GM18505 (cell line): ENCODE data around the gene TFR2.
"Not testable (repeated sequence)": the region's sequence is repeated elsewhere in the genome, so short reads cannot be mapped to it uniquely, and the experiment has no call there.

Experiments
- ATAC-seq: cut with Tn5 transposase; IDR thresholded peaks from one replicate; pipeline ENCODE4 v1.9.1; 2021; ENCODE audit not compliant: unreplicated experiment
- POLR2A ChIP-seq: IDR thresholded peaks from 4 replicates; pipeline ENCODE4 v1.6.1; 2011; ENCODE audit warnings: borderline replicate concordance; ENCODE audit not compliant: insufficient read depth, insufficient read length; ENCODE audit errors: extremely low read depth

Gene TFR2

DNA sequence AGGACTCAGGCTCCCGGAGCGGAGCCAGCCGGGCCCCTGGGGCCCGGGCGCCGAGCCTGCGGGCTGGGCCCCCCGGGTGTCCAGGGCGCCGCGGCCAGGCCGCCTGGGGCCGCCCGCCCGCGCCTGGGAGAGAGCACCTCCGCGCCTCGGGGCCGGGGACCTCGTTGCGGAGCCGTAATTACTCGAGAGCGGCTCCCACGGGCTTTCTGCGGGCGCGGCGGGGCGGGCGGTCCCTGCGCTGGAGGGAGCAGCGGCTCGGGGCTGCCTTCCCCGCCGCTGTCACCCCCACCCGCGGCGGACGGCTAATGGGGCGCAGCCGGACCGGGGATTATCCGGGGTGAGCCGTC, 33.7 kb upstream of the TFR2 start:
- TF ChIP-seq POLR2A = no peak
- ATAC-seq = no peak

GRCh38 chr7:100674411-100675104, 33.2 kb upstream of the TFR2 start:
- ATAC-seq = no peak
- TF ChIP-seq POLR2A = no peak

DNA sequence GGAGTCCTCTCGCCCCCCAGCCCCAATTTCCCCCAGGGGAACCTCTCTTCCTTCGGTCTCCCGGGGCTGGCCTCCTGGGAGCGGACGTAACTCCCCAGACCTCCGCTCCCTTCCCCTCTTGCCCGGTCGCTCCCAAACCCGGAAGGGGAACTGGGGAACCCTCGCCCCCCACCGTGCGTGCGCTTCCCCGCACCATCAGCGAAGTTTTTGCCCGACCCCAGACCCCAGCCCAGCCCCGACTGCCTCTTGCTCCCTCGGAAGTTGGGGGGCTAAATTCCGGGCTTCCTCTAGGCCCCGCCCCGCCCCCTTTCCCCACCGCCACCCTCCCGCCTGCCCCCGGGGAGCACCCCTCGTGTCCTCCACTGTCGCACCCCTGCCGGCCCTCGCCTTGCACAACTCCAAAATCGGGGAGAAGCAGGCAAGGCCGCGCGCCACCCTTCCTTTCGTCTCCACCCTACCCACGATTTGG, 32.6 kb upstream of the TFR2 start:
- no peak for ATAC-seq
- no peak for TF ChIP-seq POLR2A

DNA sequence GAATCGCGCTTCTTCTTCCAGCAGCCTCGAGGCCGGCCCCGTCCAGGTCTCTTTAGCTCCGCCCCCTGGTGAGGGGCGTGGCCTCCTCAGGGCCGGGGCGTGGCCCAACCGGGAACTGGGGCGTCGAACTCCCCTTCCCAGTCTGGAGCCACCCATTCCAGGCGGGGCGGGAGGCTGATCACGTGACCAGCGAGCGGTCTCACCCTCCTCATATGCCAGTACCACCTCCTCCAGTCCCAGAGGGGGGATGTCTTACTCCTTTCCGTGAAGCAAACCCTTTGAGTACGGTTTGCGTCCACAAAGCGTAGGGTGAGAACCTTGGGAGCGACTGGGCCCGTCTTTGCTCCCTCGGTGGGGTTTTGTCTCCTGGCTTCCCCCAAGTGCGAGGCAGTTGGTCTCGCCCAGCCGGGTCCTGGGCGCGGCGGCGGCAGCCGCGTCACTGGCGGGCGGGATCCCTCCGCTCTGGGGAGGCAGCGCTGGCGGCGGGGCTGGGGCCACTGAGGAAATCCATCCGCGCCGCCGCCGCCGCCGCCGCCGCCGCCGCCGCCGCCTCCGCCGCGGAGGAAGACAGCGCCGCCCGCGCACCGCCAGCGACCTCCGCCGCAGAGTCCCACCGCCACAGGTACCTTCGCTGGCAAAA, 32.1 kb upstream of the TFR2 start, which contains the start of gene GNB2:
GNB2 (plus strand) TSS at position 439 of the 640 bp plus-strand sequence. CDS start 2,526 bp downstream, outside the sequence.
- peak; percentile 49 for TF ChIP-seq POLR2A
- ATAC-seq = peak; percentile 48

GRCh38 chr7:100671353-100672327, 30.3 kb upstream of the TFR2 start:
- no peak for ATAC-seq
- no peak for TF ChIP-seq POLR2A

DNA sequence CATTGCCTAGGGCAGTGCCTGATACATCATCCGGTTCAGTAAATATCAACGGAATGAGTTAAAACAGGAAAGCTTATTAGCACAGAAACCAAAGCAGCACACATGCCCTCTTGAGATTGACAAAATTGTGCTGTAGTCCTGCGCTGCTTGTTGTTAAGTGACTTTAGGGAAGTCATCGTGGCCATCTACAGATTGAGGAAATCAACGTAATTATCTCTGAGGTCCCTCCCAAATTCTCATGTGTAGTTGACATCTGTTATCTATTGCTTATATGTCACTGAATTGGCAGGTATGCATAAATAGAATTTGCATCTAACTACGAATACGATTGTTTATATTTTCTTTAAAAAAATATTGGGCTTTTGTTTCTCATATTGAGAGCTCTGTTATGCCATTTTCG, 28.7 kb upstream of the TFR2 start:
- ATAC-seq = no peak
- TF ChIP-seq POLR2A = no peak

DNA sequence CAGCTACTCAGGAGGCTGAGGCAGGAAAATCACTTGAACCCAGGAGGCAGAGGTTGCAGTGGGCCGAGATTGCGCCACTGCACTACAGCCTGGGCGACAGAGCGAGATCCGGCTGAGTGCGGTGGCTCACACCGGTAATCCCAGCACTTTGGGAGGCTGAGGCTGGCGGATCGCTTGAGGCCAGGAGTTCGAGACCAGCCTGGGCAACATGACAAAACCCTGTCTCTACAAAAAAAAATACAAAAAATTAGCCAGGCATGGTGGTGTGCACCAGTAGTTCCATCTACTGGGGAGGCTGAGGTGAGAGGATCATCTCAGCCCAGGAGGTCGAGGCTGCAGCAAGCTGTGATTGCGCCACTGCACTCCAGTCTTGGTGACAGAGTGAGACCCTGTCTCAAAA, 27.8 kb upstream of the TFR2 start:
- ATAC-seq = not testable (repeated sequence)

GRCh38 chr7:100668069-100668449, 26.7 kb upstream of the TFR2 start:
- ATAC-seq = no peak
- no peak for TF ChIP-seq POLR2A

DNA sequence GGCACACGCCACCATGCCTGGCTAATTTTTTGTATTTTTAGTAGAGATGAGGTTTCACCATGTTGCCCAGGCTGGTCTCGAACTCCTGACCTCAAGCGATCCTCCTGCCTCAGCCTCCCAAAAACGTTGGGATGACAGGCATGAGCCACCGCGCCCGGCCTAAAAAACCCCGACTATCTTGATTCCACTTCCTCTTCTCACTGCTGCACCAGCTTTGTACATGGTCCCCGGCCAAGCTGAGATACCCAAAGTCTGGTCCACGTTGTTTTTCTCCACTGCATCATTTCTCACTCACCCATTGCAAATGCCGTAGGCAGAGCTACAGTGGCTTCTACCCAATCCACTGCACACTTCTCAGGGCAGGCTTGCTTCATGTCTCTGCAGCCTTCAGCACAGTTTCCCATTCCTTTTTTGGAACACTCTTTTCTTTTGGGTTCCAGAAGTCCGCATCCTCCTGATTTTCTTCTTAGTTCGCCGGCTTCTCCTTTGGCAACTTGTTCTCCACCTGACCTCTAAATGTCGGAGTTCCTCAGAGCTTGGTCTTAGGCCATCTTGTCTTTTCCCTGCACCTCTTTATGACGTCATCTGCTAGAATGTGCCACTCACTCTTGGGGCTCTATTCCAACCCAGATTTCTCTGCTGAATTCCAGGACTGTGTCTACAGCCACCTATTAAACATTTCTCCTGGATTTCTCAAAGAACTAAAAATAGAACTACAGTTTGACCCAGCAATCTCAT, 26.1 kb upstream of the TFR2 start:
- TF ChIP-seq POLR2A = no peak
- ATAC-seq = no peak

DNA sequence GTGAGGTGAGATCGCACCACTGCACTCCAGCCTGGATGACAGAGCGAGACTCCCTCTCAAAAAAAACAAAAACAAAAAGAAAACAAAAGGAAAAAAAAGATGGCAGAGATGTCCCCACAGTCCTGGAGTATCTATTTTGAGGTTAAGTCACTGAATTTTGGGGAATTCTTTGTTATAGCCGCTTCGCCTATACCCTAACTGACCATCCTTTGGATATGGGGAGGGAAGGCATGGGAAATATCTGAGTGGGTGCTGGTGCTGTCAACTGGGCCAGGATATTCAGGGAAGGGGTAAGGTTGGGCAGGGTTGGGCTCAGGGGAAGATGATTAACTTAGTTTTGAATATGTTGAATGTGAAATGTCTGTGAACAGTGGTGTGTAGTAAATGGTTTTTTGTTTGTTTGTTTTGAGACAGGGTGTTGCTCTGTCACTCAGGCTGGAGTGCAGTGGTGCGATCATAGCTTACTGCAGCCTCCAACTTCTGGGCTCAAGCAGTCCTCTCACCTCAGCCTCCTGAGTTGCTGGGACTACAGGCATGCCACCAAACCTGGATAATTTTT, 23.9 kb upstream of the TFR2 start:
- no peak for TF ChIP-seq POLR2A
- ATAC-seq = no peak

DNA sequence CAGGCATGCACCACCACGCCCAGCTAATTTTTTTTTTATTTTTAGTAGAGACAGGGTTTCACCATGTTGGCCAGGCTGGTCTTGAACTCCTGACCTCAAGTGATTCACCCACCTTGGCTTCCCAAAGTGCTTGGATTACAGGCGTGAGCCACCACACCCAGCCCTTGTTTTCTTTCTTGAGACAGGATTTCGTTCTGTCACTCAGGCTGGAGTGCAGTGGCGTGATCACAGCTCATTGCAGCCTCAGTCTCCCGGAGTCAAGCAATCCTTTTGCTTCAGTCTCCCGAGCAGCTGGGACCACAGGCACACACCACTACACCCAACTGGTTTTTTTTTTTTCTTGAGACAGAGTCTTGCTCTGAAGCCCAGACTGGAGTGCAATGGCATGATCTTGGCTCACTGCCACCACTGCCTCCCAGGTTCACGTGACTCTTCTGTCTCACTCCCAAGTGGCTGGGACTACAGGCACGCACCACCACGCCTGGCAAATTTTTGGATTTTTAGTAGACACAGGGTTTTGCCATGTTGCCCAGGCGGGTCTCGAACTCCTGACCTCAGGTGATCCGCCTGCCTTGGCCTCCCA, 20.9 kb upstream of the TFR2 start:
- not testable (repeated sequence) for ATAC-seq

DNA sequence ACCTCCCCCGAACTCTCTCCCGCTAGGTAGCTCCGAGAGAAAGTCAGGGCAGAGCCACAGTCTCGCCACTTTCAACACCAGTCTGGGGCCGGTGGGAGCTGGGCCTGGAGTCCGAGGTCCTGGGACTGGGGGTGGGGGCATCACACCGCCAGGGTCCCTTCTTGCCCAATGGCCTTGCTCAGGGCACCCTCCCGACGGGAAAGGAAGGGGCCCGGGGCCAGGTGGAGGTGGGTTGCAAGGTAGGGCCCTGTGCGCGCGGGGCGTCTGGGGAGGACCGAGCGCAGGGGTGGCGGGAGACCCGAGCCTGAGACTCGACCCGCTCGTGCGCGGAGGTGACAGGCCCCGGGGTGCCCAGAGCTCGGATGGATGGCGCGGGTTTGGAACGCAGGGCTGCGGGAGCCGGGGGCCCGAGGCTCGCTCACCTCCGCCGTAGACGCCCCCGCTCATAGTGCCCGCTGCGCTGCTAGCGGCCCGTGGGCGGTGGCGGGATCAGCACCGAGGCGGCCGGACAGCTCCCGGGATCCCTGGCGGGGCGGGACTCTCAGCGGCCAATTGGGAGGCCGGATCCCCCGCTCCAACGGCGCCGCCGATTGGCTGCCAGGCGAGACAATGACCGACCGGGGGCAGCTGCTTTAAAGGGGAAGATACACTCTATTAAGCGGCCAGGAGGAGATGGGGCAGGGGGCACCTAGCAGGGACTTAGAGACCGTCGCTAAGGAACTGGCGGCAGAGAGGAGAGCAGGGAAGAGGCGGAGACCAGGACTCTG, 14.7 kb upstream of the TFR2 start, which contains the start of gene ACTL6B:
ACTL6B (minus strand) TSS at position 541 of the 767 bp plus-strand sequence; CDS start at position 447, 94 bp downstream.
- ATAC-seq = no peak
- no peak for TF ChIP-seq POLR2A
